Endothelial cell of umbilical vein (primary cell): ENCODE results near the gene NUAK1. TPM values are rescaled to one million over a fixed set of nuclear protein-coding genes. Genes with fewer than 3 reads are reported as not detected.

Source experiments
- BruUV-seq: library from RNA; stranded (reverse); fragments of 400-500 nt; replicated peaks from 2 replicates; lab custom pipeline; 2021; lab: Mats Ljungman, UMichigan
- CTCF ChIA-PET: fragments of 300-600, 350-600 bp; sonication (Branson Sonifier 250); formaldehyde crosslinking; loops from one replicate; lab custom pipeline; 2021; ENCODE audit warnings: antibody characterized with exemption, inconsistent platforms; lab: Charles Lee
- POLR2A ChIA-PET: fragments of 300-600, 350-600 bp; sonication (Branson Sonifier 250); formaldehyde crosslinking; loops from one replicate; lab custom pipeline; 2021; ENCODE audit warnings: antibody characterized with exemption, inconsistent platforms; lab: Charles Lee
- DNase-seq: peaks from one replicate; pipeline ENCODE4 v3.0.0-alpha.2; 2011; ENCODE audit warnings: low read depth, low spot score
- FAIRE-seq: peaks from 2 replicates; lab custom pipeline; 2011; peaks lifted over from hg19 to GRCh38; lab: Jason Lieb, UNC
- H2AFZ ChIP-seq: 2 replicates; pipeline ENCODE4 v1.6.0; 2012; ENCODE audit warnings: low read depth, low read length, control low read depth, inconsistent platforms
- H3K27ac ChIP-seq: 2 replicates; pipeline ENCODE4 v1.5.1; 2011; ENCODE audit warnings: low read depth, mild to moderate bottlenecking, control low read depth, low read length, moderate library complexity; ENCODE audit not compliant: insufficient read depth
- H3K27me3 ChIP-seq, 2 experiments: 2 replicates each; pipeline versions ENCODE4 v1.6.0 to v1.6.1; 2011; ENCODE audit warnings: low read length in 2 of 2, mixed read lengths in 1 of 2; ENCODE audit not compliant: control insufficient read depth in 2 of 2, insufficient read depth in 2 of 2
- H3K36me3 ChIP-seq, 2 experiments: 2 replicates in 1 of 2; 3 replicates in 1 of 2; pipeline ENCODE4 v1.5.1; 2011; ENCODE audit warnings: low read length in 2 of 2, mild to moderate bottlenecking in 1 of 2, moderate library complexity in 1 of 2; ENCODE audit not compliant: control insufficient read depth in 2 of 2, insufficient read depth in 2 of 2; ENCODE audit errors: extremely low read depth in 1 of 2
- H3K4me1 ChIP-seq: 3 replicates; pipeline ENCODE4 v1.5.1; 2011; ENCODE audit warnings: mild to moderate bottlenecking, low read length; ENCODE audit not compliant: control insufficient read depth, insufficient read depth; ENCODE audit errors: extremely low read depth
- H3K4me2 ChIP-seq: 2 replicates; pipeline ENCODE4 v1.6.1; 2011; ENCODE audit warnings: low read length, control low read depth, mixed read lengths; ENCODE audit not compliant: insufficient read depth
- H3K4me3 ChIP-seq, 3 experiments: fragments of 200-600 bp in 1 of 3; sonication (generic), shearing (Covaris generic) in 1 of 3; replicated peaks in 1 of 3; 2 replicates each; pipeline ENCODE4 v1.5.1; 2011 to 2016; ENCODE audit warnings: control low read depth in 3 of 3, low read length in 3 of 3, mild to moderate bottlenecking in 2 of 3, inconsistent platforms in 1 of 3, low read depth in 1 of 3, moderate library complexity in 1 of 3; ENCODE audit not compliant: insufficient read depth in 1 of 3
- H3K79me2 ChIP-seq: 2 replicates; pipeline ENCODE4 v1.6.0; 2012; ENCODE audit warnings: low read length, inconsistent platforms; ENCODE audit not compliant: control insufficient read depth, insufficient read depth
- H3K9ac ChIP-seq: replicated peaks from 2 replicates; pipeline ENCODE3; 2011; ENCODE audit warnings: low read length, control low read depth; ENCODE audit not compliant: insufficient read depth; ENCODE audit errors: extremely low read depth
- H3K9me1 ChIP-seq: replicated peaks from 3 replicates; pipeline ENCODE4 v1.6.0; 2011; ENCODE audit warnings: mild to moderate bottlenecking, low read length; ENCODE audit not compliant: control insufficient read depth, insufficient read depth; ENCODE audit errors: extremely low read depth
- H3K9me3 ChIP-seq: replicated peaks from 2 replicates; pipeline ENCODE4 v1.5.1; 2012; ENCODE audit warnings: low read length, inconsistent platforms; ENCODE audit not compliant: control insufficient read depth, insufficient read depth
- H4K20me1 ChIP-seq: replicated peaks from 2 replicates; pipeline ENCODE3; 2011; ENCODE audit warnings: mild to moderate bottlenecking, low read length; ENCODE audit not compliant: control insufficient read depth, insufficient read depth; ENCODE audit errors: extremely low read depth
- EZH2 ChIP-seq: IDR thresholded peaks from 2 replicates; pipeline ENCODE4 v1.6.1; 2012; ENCODE audit warnings: borderline replicate concordance, low read depth, mild to moderate bottlenecking, moderate library complexity, low read length, inconsistent platforms; ENCODE audit not compliant: severe bottlenecking
- GATA2 ChIP-seq: IDR thresholded peaks from 2 replicates; pipeline ENCODE4 v1.7.0; 2011; ENCODE audit warnings: low read depth, mild to moderate bottlenecking, moderate library complexity, mixed read lengths, low read length; ENCODE audit not compliant: insufficient read length, insufficient read depth
- JUN ChIP-seq: IDR thresholded peaks from 2 replicates; pipeline ENCODE4 v1.6.1; 2011; ENCODE audit warnings: borderline replicate concordance, low read depth; ENCODE audit not compliant: insufficient read length, insufficient read depth
- MYC ChIP-seq: IDR thresholded peaks from one replicate; pipeline ENCODE4 v1.6.1; 2011; ENCODE audit warnings: mild to moderate bottlenecking, low read depth, low read length
- POLR2A ChIP-seq: IDR thresholded peaks from 2 replicates; pipeline ENCODE4 v1.6.1; 2012; ENCODE audit warnings: low read depth, mild to moderate bottlenecking, control low read depth, low read length
- POLR2AphosphoS5 ChIP-seq: IDR thresholded peaks from 2 replicates; pipeline ENCODE4 v1.6.1; 2012; ENCODE audit warnings: low read depth, mild to moderate bottlenecking, control low read depth, low read length, moderate library complexity; ENCODE audit not compliant: insufficient read depth
- dilution Hi-C: fragments of 300-500 bp; cut with MboI; formaldehyde crosslinking; loops from one replicate; pipeline ENCODE4 v1.15.0; 2019; ENCODE audit warnings: low sequenced_read_pairs; ENCODE audit not compliant: extremely low pct_ligation_motif_present
- intact Hi-C: fragments of 100-400 bp; cut with micrococcal nuclease; formaldehyde crosslinking; loops from one replicate; pipeline ENCODE4 v1.10.0; 2022
- polyA plus RNA-seq, 4 experiments: library from polyadenylated mRNA; depleted of rRNA in 3 of 4; stranded (reverse) in 3 of 4; unstranded in 1 of 4; fragments of >200 nt; gene quantifications; 2 replicates each; pipeline versions ENCODE4 v1.2.1 to v1.2.3, GENCODE V29; 2011 to 2012; ENCODE audit warnings: missing spikeins in 1 of 4
- total RNA-seq: library from RNA; stranded (reverse); gene quantifications from 2 replicates; pipeline ENCODE4 v1.2.3, GENCODE V29; 2021
- TF ChIP-seq, protein P1 (sequence below): IDR thresholded peaks from 2 replicates; pipeline ENCODE4 v1.6.1; 2011; ENCODE audit not compliant: insufficient read depth, insufficient read length

The NUAK1 gene
- total and polyA plus RNA-seq, 2 donors (not counting 3 experiments of a cell fraction or from before 2014, with no cell fraction given), result 34.2 to 39.7 TPM

DNA sequence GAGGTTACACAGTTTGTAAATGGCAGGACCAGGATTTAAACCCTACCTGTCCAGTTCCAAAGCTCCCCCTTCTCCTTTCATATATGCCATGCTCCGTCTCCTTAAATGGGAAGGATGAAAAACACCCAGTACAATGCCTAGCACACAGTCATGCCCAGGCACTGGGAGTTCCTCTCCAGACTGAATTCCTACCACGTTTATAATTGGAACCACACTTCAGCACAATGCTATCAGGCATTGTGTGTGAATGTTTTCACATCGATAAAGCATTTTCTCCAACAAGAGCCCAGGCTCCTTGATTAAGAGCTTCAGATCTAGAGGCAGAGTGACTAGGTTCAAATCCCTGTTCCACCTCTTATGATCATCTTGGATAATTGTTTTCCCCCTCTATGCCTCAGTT lies 2.7 kb upstream of the NUAK1 start:
- TF ChIP-seq POLR2A (no peak), GATA2 (no peak), EZH2 (no peak), JUN (no peak), MYC (no peak)
- TF ChIP-seq, protein P1, sequence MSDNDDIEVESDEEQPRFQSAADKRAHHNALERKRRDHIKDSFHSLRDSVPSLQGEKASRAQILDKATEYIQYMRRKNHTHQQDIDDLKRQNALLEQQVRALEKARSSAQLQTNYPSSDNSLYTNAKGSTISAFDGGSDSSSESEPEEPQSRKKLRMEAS, result no peak
- intact Hi-C loops, result no loop called here
- no peak for DNase-seq
- no peaks in the 10 kb centered on the region for H4K20me1 ChIP-seq
- peaks cover 39% of the 10 kb centered on the region for H3K4me1 ChIP-seq
- H3K4me3 ChIP-seq, result no peak overlapping the region
- peaks cover 27% of the 10 kb centered on the region for H3K79me2 ChIP-seq
- no peak overlapping the region for H2AFZ ChIP-seq
- H3K27ac ChIP-seq, result no peak overlapping the region
- no peaks in the 10 kb centered on the region for H3K9me1 ChIP-seq
- BruUV-seq, result no TSS peak
- no peak for FAIRE-seq
- no peak overlapping the region for H3K9ac ChIP-seq
- H3K27me3 ChIP-seq, result no peaks in the 10 kb centered on the region
- no peaks in the 10 kb centered on the region for H3K36me3 ChIP-seq
- ChIA-PET POLR2A (no interaction called here), CTCF (interaction anchor here (8.9 kb wide), 1 partner anchor 9 kb away, joined by 100 read pairs; no protein-coding TSS in a partner anchor)
- H3K4me2 ChIP-seq, result no peak overlapping the region
- H3K9me3 ChIP-seq, result no peaks in the 10 kb centered on the region
- dilution Hi-C loops, result no loop called here

DNA sequence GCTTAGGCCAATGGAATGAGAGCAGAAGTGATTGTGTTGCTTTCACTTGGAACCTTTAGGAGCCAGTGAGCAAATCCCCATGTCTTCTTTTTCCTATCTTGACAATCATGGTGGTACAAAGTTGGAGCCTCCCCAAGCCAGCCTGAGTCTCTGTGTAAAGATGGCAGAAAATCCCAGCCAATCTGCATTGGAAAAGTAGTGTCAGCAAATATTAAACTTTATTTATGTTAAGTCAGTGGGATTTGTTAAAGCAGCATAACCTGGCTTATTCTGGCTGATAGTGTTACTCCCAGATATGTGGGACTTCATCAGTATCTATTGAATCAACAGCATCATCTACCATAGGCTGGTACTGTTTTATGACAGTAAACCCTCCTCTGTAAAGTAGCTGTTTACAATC lies 2.2 kb upstream of the NUAK1 start:
- no peaks in the 10 kb centered on the region for H3K9me1 ChIP-seq
- no peaks in the 10 kb centered on the region for H4K20me1 ChIP-seq
- peak overlapping the region; percentile 63 for H3K4me2 ChIP-seq
- no peaks in the 10 kb centered on the region for H3K27me3 ChIP-seq
- H3K4me3 ChIP-seq, result peak overlapping the region in 1 of 3 experiments; percentile 73
- no peak for DNase-seq
- TF ChIP-seq POLR2AphosphoS5 (peak; percentile 15), GATA2 (no peak)
- peaks cover 29% of the 10 kb centered on the region for H3K79me2 ChIP-seq
- H3K27ac ChIP-seq, result no peak overlapping the region
- H3K9ac ChIP-seq, result no peak overlapping the region
- no peaks in the 10 kb centered on the region for H3K36me3 ChIP-seq
- dilution Hi-C loops (no loop called here), intact Hi-C loops (no loop called here)
- ChIA-PET POLR2A (no interaction called here), CTCF (interaction anchor here (8.9 kb wide), 1 partner anchor 10 kb away, joined by 100 read pairs; no protein-coding TSS in a partner anchor)
- no peaks in the 10 kb centered on the region for H3K9me3 ChIP-seq
- H3K4me1 ChIP-seq, result peaks cover 42% of the 10 kb centered on the region
- FAIRE-seq, result peak; percentile 55
- H2AFZ ChIP-seq, result no peak overlapping the region
- BruUV-seq, result no TSS peak
